HepG2 (cell line): ENCODE data around the gene PLEKHA3. TPM values are rescaled to one million over a fixed set of nuclear protein-coding genes. Genes with fewer than 3 reads are reported as not detected.
A peak's percentile ranks its signal among the peaks of the same experiment; 100 is the strongest.

Experiments
- CEBPG ChIP-seq: IDR thresholded peaks from 2 replicates; pipeline ENCODE4 v1.6.1; 2016
- EP300 ChIP-seq, 3 experiments: sonication (generic) in 1 of 3; formaldehyde crosslinking in 1 of 3; IDR thresholded peaks; 2 replicates each; pipeline versions ENCODE4 v1.5.1 to v1.6.1; 2011 to 2020; ENCODE audit warnings: low read depth in 2 of 3, low read length in 2 of 3, borderline replicate concordance in 1 of 3, improper control_type of control experiment in 1 of 3, mild to moderate bottlenecking in 1 of 3, missing genetic modification reagents in 1 of 3, moderate library complexity in 1 of 3
- KDM5B ChIP-seq: sonication (generic); formaldehyde crosslinking; IDR thresholded peaks from 2 replicates; pipeline ENCODE4 v1.4.0; 2020; ENCODE audit warnings: missing genetic modification reagents, mild to moderate bottlenecking, borderline replicate concordance
- KLF12 ChIP-seq: sonication (generic); formaldehyde crosslinking; IDR thresholded peaks from 2 replicates; pipeline ENCODE4 v1.4.0; 2020; ENCODE audit warnings: missing genetic modification reagents, borderline replicate concordance
- MTA1 ChIP-seq: sonication (generic); formaldehyde crosslinking; IDR thresholded peaks from 2 replicates; pipeline ENCODE4 v1.4.0; 2020; ENCODE audit warnings: missing genetic modification reagents, mild to moderate bottlenecking, borderline replicate concordance
- NFKBIZ ChIP-seq: IDR thresholded peaks from 2 replicates; pipeline ENCODE4 v1.6.1; 2018; ENCODE audit warnings: missing genetic modification reagents, missing compliant biosample characterization
- PTBP1 ChIP-seq: fragments of 200-400 bp; formaldehyde crosslinking; IDR thresholded peaks from 2 replicates; pipeline ENCODE4 v1.6.1; 2018; ENCODE audit warnings: low read length, low read depth; ENCODE audit not compliant: poor library complexity, severe bottlenecking
- RBM22 ChIP-seq: fragments of 200-400 bp; formaldehyde crosslinking; optimal IDR thresholded peaks from 2 replicates; pipeline ENCODE3; 2017; ENCODE audit warnings: mild to moderate bottlenecking, low read length, moderate library complexity
- RXRB ChIP-seq: IDR thresholded peaks from 2 replicates; pipeline ENCODE4 v1.6.1; 2016; ENCODE audit warnings: borderline replicate concordance, missing genetic modification reagents, missing compliant biosample characterization
- SETDB1 ChIP-seq: sonication (generic); formaldehyde crosslinking; IDR thresholded peaks from 2 replicates; pipeline ENCODE4 v1.5.1; 2020; ENCODE audit warnings: missing genetic modification reagents, mild to moderate bottlenecking, borderline replicate concordance
- TMF1 ChIP-seq: sonication (generic); formaldehyde crosslinking; IDR thresholded peaks from 2 replicates; pipeline ENCODE4 v1.8.1; 2022; ENCODE audit warnings: low read depth, missing genetic modification reagents
- ZNF24 ChIP-seq: fragments of 450-650 bp; IDR thresholded peaks from 2 replicates; pipeline ENCODE4 v1.6.1; 2017; ENCODE audit warnings: antibody characterized with exemption, mild to moderate bottlenecking
- ZNF615 ChIP-seq: sonication (generic); formaldehyde crosslinking; IDR thresholded peaks from 2 replicates; pipeline ENCODE4 v1.5.0; 2020; ENCODE audit warnings: mild to moderate bottlenecking, missing genetic modification reagents, borderline replicate concordance
- ZNF713 ChIP-seq: sonication (generic); formaldehyde crosslinking; IDR thresholded peaks from 2 replicates; pipeline ENCODE4 v1.4.0; 2020; ENCODE audit warnings: mild to moderate bottlenecking, missing genetic modification reagents
- ZNF773 ChIP-seq: sonication (generic); formaldehyde crosslinking; IDR thresholded peaks from 2 replicates; pipeline ENCODE4 v1.4.0; 2020; ENCODE audit warnings: missing genetic modification reagents, borderline replicate concordance
- ZSCAN21 ChIP-seq: sonication (generic); formaldehyde crosslinking; IDR thresholded peaks from 2 replicates; pipeline ENCODE4 v1.8.0; 2022; ENCODE audit warnings: mild to moderate bottlenecking, missing genetic modification reagents, moderate library complexity, borderline replicate concordance
- ZSCAN29 ChIP-seq: sonication (generic); formaldehyde crosslinking; conservative IDR thresholded peaks from 2 replicates; pipeline ENCODE4 v1.4.0; 2020; ENCODE audit warnings: mild to moderate bottlenecking, missing genetic modification reagents
- polyA plus RNA-seq, 8 experiments: library from polyadenylated mRNA; depleted of rRNA in 3 of 8; stranded (reverse) in 7 of 8; unstranded in 1 of 8; fragments of >200 nt; fragmentation: Illumina TruSeq in 4 of 8; extraction: Trizol in 4 of 8; gene quantifications; 2 replicates each; pipeline versions ENCODE4 v1.2.1 to v1.2.3, GENCODE V29; 2011 to 2016; ENCODE audit warnings: low read depth in 4 of 8, missing spikeins in 1 of 8, mixed read lengths in 1 of 8; ENCODE audit not compliant: insufficient read depth in 1 of 8
- total RNA-seq, 5 experiments: library from RNA; depleted of rRNA; stranded (reverse); fragments of >200 nt; fragmentation: Illumina TruSeq; extraction: Trizol; gene quantifications; 2 replicates each; pipeline ENCODE4 v1.2.3, GENCODE V29; 2016; ENCODE audit warnings: low read depth in 1 of 5
- TF ChIP-seq, protein P1 (sequence below): sonication (generic); formaldehyde crosslinking; IDR thresholded peaks from 2 replicates; pipeline ENCODE4 v1.4.0; 2020; ENCODE audit warnings: missing genetic modification reagents
- TF ChIP-seq, protein P2 (sequence below): sonication (generic); formaldehyde crosslinking; IDR thresholded peaks from 2 replicates; pipeline ENCODE4 v1.4.0; 2020; ENCODE audit warnings: missing genetic modification reagents
- TF ChIP-seq, protein P3 (sequence below): IDR thresholded peaks from 2 replicates; pipeline ENCODE4 v1.6.1; 2016; ENCODE audit warnings: mild to moderate bottlenecking

PLEKHA3 gene
- total and polyA plus RNA-seq, 2 of the 13 experiments (the other 11 are each of a cell fraction or from before 2014, with no cell fraction given) = 11.7 to 23.1 TPM

DNA sequence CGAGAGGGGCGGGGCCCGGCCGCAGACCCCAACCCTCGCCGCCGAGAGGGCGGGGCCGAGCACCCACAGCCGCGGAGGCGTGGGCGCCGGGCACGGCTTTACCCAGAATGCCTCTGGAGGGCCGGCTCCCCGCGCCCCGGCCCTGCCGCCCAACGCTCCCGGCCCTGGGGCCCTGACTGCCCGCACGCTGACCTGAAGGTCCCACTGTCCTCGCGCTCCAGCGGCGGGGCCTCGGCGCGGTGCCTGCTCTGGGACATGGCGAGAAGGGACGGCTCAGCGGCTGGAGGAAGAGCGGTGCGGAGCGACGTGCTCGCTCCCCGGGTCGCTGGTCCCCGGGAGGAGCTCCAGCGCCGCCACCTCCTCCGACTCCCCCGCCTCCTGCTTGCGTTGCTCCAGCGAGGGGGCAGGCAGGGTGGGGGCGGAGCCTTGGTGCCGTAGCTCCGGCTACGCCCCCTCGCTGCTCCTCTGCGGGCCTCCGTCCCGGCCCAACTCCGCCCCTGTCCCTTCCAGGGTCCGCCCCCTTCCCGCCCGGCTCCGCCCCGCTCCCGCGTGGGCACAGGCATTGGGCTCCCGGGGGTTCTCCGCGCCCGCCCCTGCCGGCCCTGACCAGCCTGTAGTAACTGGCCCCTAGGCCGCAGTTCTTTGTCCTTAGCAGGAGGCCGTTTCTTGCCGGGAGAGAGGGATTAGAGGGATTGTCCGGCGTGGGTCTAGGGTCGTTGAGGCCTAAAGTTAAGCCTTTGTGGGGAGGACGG lies 29.3 kb upstream of the PLEKHA3 start, which contains the start of the genes PJVK and PRKRA (continued):
- TF ChIP-seq NFKBIZ (CRISPR knock-in tag) = peak; percentile 74; the same call in 1 of the 2 replicates
- TF ChIP-seq ZSCAN21 (CRISPR knock-in tag) = peak; percentile 96
- peak; percentile 31; the same call in 1 of the 2 replicates for TF ChIP-seq RXRB
- no peak for TF ChIP-seq CEBPG (CRISPR knock-in tag)
- TF ChIP-seq ZSCAN29 (CRISPR knock-in tag) = peak; percentile 77; the same call in 1 of the 2 replicates
- TF ChIP-seq, protein P1, sequence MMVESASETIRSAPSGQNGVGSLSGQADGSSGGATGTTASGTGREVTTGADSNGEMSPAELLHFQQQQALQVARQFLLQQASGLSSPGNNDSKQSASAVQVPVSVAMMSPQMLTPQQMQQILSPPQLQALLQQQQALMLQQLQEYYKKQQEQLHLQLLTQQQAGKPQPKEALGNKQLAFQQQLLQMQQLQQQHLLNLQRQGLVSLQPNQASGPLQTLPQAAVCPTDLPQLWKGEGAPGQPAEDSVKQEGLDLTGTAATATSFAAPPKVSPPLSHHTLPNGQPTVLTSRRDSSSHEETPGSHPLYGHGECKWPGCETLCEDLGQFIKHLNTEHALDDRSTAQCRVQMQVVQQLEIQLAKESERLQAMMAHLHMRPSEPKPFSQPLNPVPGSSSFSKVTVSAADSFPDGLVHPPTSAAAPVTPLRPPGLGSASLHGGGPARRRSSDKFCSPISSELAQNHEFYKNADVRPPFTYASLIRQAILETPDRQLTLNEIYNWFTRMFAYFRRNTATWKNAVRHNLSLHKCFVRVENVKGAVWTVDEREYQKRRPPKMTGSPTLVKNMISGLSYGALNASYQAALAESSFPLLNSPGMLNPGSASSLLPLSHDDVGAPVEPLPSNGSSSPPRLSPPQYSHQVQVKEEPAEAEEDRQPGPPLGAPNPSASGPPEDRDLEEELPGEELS (CRISPR knock-in tag) = 0 out of 2 replicates have a peak, but pooled peaks have one; percentile 43
- no peak for TF ChIP-seq TMF1 (CRISPR knock-in tag)
- TF ChIP-seq KLF12 (CRISPR knock-in tag) = peak; percentile 42; the same call in 1 of the 2 replicates
- TF ChIP-seq ZNF773 (CRISPR knock-in tag) = peak; percentile 19; the same call in 1 of the 2 replicates
- TF ChIP-seq ZNF713 = no peak
- TF ChIP-seq ZNF615 = no peak
- peak; percentile 59 for TF ChIP-seq PTBP1
- no peak for TF ChIP-seq RBM22
- TF ChIP-seq EP300 (IDR thresholded peaks at IDR 0.05; ENCODE audit: low read depth in 2 of 2, low read length in 2 of 2) = peak in 1 of 2 experiments; percentile 14; a peak in 1 of 4 replicates
- peak; percentile 65; the same call in 1 of the 2 replicates for TF ChIP-seq EP300 (CRISPR knock-in tag; IDR thresholded peaks at IDR 0.05; ENCODE audit: borderline replicate concordance)
- TF ChIP-seq, protein P2, sequence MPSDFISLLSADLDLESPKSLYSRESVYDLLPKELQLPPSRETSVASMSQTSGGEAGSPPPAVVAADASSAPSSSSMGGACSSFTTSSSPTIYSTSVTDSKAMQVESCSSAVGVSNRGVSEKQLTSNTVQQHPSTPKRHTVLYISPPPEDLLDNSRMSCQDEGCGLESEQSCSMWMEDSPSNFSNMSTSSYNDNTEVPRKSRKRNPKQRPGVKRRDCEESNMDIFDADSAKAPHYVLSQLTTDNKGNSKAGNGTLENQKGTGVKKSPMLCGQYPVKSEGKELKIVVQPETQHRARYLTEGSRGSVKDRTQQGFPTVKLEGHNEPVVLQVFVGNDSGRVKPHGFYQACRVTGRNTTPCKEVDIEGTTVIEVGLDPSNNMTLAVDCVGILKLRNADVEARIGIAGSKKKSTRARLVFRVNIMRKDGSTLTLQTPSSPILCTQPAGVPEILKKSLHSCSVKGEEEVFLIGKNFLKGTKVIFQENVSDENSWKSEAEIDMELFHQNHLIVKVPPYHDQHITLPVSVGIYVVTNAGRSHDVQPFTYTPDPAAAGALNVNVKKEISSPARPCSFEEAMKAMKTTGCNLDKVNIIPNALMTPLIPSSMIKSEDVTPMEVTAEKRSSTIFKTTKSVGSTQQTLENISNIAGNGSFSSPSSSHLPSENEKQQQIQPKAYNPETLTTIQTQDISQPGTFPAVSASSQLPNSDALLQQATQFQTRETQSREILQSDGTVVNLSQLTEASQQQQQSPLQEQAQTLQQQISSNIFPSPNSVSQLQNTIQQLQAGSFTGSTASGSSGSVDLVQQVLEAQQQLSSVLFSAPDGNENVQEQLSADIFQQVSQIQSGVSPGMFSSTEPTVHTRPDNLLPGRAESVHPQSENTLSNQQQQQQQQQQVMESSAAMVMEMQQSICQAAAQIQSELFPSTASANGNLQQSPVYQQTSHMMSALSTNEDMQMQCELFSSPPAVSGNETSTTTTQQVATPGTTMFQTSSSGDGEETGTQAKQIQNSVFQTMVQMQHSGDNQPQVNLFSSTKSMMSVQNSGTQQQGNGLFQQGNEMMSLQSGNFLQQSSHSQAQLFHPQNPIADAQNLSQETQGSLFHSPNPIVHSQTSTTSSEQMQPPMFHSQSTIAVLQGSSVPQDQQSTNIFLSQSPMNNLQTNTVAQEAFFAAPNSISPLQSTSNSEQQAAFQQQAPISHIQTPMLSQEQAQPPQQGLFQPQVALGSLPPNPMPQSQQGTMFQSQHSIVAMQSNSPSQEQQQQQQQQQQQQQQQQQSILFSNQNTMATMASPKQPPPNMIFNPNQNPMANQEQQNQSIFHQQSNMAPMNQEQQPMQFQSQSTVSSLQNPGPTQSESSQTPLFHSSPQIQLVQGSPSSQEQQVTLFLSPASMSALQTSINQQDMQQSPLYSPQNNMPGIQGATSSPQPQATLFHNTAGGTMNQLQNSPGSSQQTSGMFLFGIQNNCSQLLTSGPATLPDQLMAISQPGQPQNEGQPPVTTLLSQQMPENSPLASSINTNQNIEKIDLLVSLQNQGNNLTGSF = peak; percentile 19; the same call in 1 of the 2 replicates
- TF ChIP-seq ZNF24 = peak; percentile 69; the same call in 1 of the 2 replicates
- peak; percentile 53; the same call in 1 of the 2 replicates for TF ChIP-seq MTA1 (CRISPR knock-in tag)
- TF ChIP-seq KDM5B (CRISPR knock-in tag) = peak; percentile 96
- TF ChIP-seq SETDB1 (CRISPR knock-in tag) = no peak
- TF ChIP-seq, protein P3, sequence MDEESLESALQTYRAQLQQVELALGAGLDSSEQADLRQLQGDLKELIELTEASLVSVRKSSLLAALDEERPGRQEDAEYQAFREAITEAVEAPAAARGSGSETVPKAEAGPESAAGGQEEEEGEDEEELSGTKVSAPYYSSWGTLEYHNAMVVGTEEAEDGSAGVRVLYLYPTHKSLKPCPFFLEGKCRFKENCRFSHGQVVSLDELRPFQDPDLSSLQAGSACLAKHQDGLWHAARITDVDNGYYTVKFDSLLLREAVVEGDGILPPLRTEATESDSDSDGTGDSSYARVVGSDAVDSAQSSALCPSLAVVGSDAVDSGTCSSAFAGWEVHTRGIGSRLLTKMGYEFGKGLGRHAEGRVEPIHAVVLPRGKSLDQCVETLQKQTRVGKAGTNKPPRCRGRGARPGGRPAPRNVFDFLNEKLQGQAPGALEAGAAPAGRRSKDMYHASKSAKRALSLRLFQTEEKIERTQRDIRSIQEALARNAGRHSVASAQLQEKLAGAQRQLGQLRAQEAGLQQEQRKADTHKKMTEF (CRISPR knock-in tag) = peak; percentile 98
